OCI-LY3 (cell line): Measurements from ENCODE around the gene TRPV4.

Source experiments
- H2AFZ ChIP-seq: fragments of 200-600, 300-600 bp; shearing (Covaris generic); 2 replicates; pipeline ENCODE4 v1.6.0; 2014; ENCODE audit warnings: antibody characterized with exemption, low read depth, low read length
- H3K27ac ChIP-seq: fragments of 200-600, 300-600 bp; sonication (generic); 2 replicates; pipeline ENCODE4 v1.5.1; 2014; ENCODE audit warnings: mild to moderate bottlenecking, low read length, moderate library complexity, mixed read lengths
- H3K27me3 ChIP-seq: fragments of 200-600, 300-600 bp; sonication (generic); 2 replicates; pipeline ENCODE4 v1.6.1; 2014; ENCODE audit warnings: low read depth, low read length, mixed read lengths
- H3K36me3 ChIP-seq: fragments of 200-600, 300-600 bp; sonication (generic); replicated peaks from 2 replicates; pipeline ENCODE3; 2014; ENCODE audit warnings: low read depth, low read length, mixed read lengths
- H3K4me1 ChIP-seq: fragments of 300-600, 200-600 bp; sonication (generic); 2 replicates; pipeline ENCODE4 v1.6.1; 2014; ENCODE audit warnings: low read length, mixed read lengths
- H3K4me2 ChIP-seq: fragments of 200-600, 300-600 bp; sonication (generic); 2 replicates; pipeline ENCODE4 v1.6.1; 2014; ENCODE audit warnings: low read length, mixed read lengths
- H3K4me3 ChIP-seq: fragments of 300-600, 200-600 bp; sonication (generic); 2 replicates; pipeline ENCODE4 v1.5.1; 2014; ENCODE audit warnings: antibody characterized with exemption, mild to moderate bottlenecking, low read length, moderate library complexity
- H3K79me2 ChIP-seq: fragments of 300-600, 200-600 bp; shearing (Covaris generic); 2 replicates; pipeline ENCODE4 v1.6.1; 2014; ENCODE audit warnings: mild to moderate bottlenecking, low read length, mixed read lengths
- H3K9ac ChIP-seq: fragments of 300-600, 200-600 bp; shearing (Covaris generic); 2 replicates; pipeline ENCODE4 v1.6.0; 2014; ENCODE audit warnings: mild to moderate bottlenecking, low read length, moderate library complexity
- H3K9me3 ChIP-seq: fragments of 200-600, 300-600 bp; shearing (Covaris generic); 2 replicates; pipeline ENCODE4 v1.6.1; 2014; ENCODE audit warnings: low read length, mixed read lengths; ENCODE audit not compliant: insufficient read depth
- H4K20me1 ChIP-seq: fragments of 200-600, 300-600 bp; sonication (generic); 2 replicates; pipeline ENCODE4 v1.6.1; 2016; ENCODE audit warnings: low read length, mixed read lengths; ENCODE audit not compliant: insufficient read depth
- CTCF ChIP-seq: fragments of 200-600, 300-600 bp; sonication (generic); IDR thresholded peaks from 2 replicates; pipeline ENCODE4 v1.5.1; 2014; ENCODE audit warnings: antibody characterized with exemption, low read length, low read depth
- EZH2phosphoT487 ChIP-seq: fragments of 200-600 bp; shearing (Covaris generic); IDR thresholded peaks from 2 replicates; pipeline ENCODE4 v1.6.1; 2018; ENCODE audit warnings: antibody characterized with exemption, mixed run types, low read depth

TRPV4 gene

GRCh38 chr12:109822951-109823411 is 10.2 kb downstream of the TRPV4 start:
- no peaks in the 10 kb centered on the region for H3K36me3 ChIP-seq
- H3K27me3 ChIP-seq, result peaks cover 36% of the 10 kb centered on the region
- H3K4me3 ChIP-seq, result no peak overlapping the region
- no peaks in the 10 kb centered on the region for H3K9me3 ChIP-seq
- H3K4me2 ChIP-seq, result no peak overlapping the region
- no peak overlapping the region for H3K9ac ChIP-seq
- H3K4me1 ChIP-seq, result no peaks in the 10 kb centered on the region
- H3K79me2 ChIP-seq, result no peaks in the 10 kb centered on the region
- H4K20me1 ChIP-seq, result no peaks in the 10 kb centered on the region
- no peak overlapping the region for H2AFZ ChIP-seq
- no peak for TF ChIP-seq CTCF
- no peak for TF ChIP-seq EZH2phosphoT487
- H3K27ac ChIP-seq, result no peak overlapping the region

GRCh38 chr12:109822416-109822815 is 10.8 kb downstream of the TRPV4 start:
- no peaks in the 10 kb centered on the region for H3K4me1 ChIP-seq
- H2AFZ ChIP-seq, result no peak overlapping the region
- no peak overlapping the region for H3K4me3 ChIP-seq
- no peaks in the 10 kb centered on the region for H3K36me3 ChIP-seq
- H3K9me3 ChIP-seq, result no peaks in the 10 kb centered on the region
- TF ChIP-seq CTCF (no peak), EZH2phosphoT487 (no peak)
- no peak overlapping the region for H3K9ac ChIP-seq
- H3K79me2 ChIP-seq, result no peaks in the 10 kb centered on the region
- no peak overlapping the region for H3K4me2 ChIP-seq
- H3K27me3 ChIP-seq, result peaks cover 42% of the 10 kb centered on the region
- H4K20me1 ChIP-seq, result no peaks in the 10 kb centered on the region
- no peak overlapping the region for H3K27ac ChIP-seq

- no peaks in the 10 kb centered on the region for H3K4me1 ChIP-seq
- no peak overlapping the region for H3K27ac ChIP-seq
Measured at GRCh38 chr12:109821968-109822367, 11.2 kb downstream of the TRPV4 start.

DNA sequence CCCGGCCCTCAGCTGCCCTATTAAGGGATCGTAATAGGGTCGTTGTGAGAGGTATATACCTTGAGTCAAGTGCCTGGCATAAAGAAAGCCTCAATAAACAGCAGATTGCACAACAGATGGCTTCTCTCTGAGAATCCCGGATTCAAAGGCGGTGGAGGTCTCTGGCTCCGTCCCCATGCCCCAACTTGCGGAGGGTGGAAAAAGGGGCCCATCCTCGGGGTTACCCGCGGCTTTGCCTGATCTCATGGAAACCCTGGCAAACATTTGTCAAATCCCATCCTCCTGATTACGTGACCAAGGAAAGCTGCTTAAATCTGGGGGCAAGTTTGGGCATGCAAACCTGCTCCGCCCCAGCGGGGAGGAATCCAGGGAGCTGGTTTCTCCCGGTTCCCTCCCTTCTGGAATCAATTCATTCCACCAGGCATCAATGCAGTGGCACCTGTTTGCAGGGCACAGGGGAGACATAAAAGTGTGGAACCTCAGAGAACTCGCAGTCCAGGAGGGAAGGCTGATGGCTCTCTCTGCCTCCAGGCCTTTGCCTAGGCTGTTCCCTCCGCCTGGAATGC is 12.3 kb downstream of the TRPV4 start:
- Histone ChIP-seq H4K20me1 (no peaks in the 10 kb centered on the region), H2AFZ (no peak overlapping the region), H3K36me3 (no peaks in the 10 kb centered on the region), H3K9me3 (no peaks in the 10 kb centered on the region), H3K4me2 (no peak overlapping the region), H3K79me2 (no peaks in the 10 kb centered on the region), H3K4me3 (no peak overlapping the region), H3K27ac (no peak overlapping the region), H3K27me3 (peaks cover 37% of the 10 kb centered on the region), H3K9ac (no peak overlapping the region), H3K4me1 (no peaks in the 10 kb centered on the region)
- no peak for TF ChIP-seq CTCF
- TF ChIP-seq EZH2phosphoT487, result no peak

More at GRCh38 chr12:109821968-109822367, 11.2 kb downstream of the TRPV4 start:
- no peak overlapping the region for H3K9ac ChIP-seq
- no peak for TF ChIP-seq CTCF
- TF ChIP-seq EZH2phosphoT487, result no peak
- H3K9me3 ChIP-seq, result no peaks in the 10 kb centered on the region
- H3K36me3 ChIP-seq, result no peaks in the 10 kb centered on the region
- no peaks in the 10 kb centered on the region for H3K79me2 ChIP-seq
- no peak overlapping the region for H3K4me2 ChIP-seq
- H3K27me3 ChIP-seq, result peaks cover 42% of the 10 kb centered on the region
- H3K4me3 ChIP-seq, result no peak overlapping the region
- H4K20me1 ChIP-seq, result no peaks in the 10 kb centered on the region
- H2AFZ ChIP-seq, result no peak overlapping the region
